ENCODE results near the gene MAST4.

Gene MAST4

DNA sequence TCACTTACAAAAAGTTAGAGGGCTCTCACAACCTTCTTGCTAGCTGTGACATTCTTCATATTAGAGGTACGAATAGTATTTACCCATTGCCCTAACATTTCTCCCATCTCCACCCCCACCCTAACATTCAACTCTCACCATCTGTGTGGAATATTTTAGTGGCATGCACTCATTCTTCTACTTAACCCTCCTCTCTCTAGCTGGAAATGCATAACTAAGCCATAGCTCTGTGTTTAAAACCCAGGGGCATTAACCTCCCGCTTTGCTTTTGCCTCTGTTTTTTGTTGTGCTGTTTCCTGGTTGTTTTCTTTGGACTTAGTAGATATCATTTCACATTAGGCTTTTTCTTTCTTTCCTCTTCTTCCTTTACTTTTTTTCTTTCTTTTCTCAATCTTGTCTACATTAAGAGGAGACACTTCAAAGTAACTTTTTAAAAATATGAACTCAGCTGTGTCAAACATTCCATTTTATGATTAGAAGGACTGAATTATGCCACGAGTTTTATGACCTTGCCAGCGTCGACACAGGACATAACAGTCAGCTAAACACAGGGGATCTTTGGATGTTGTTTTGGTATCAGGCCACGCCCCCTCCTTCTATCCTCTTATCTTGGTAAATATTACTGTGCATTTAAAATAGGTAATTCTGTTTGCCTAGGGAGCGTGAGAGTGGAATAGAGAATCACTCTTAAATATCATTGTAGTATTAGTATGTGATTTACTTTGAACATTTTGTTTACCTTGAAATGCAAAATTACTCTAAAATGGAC lies 364.4 kb downstream of the MAST4 start:
- TF ChIP-seq ZNF335 (tag by site-specific recombination; conservative IDR thresholded peaks at IDR 0.05): peak; percentile 41
- peak; percentile 78 for TF ChIP-seq ZNF600 (tag by site-specific recombination; IDR thresholded peaks at IDR 0.05)
- no peak for TF ChIP-seq ZNF274 (IDR thresholded peaks at IDR 0.05; ENCODE audit: low read length)
- TF ChIP-seq ZNF274 (tag by site-specific recombination; IDR thresholded peaks at IDR 0.05; ENCODE audit: borderline replicate concordance): no peak
- TF ChIP-seq ZNF114 (tag by site-specific recombination; IDR thresholded peaks at IDR 0.05): no peak
- TF ChIP-seq ZNF629 (tag by site-specific recombination; IDR thresholded peaks at IDR 0.05): no peak
- TF ChIP-seq PRDM6 (tag by site-specific recombination; IDR thresholded peaks at IDR 0.05): peak; percentile 68
- no peak for TF ChIP-seq ZNF37A (tag by site-specific recombination; IDR thresholded peaks at IDR 0.05)
- TF ChIP-seq ZNF23 (tag by site-specific recombination; IDR thresholded peaks at IDR 0.05; ENCODE audit: borderline replicate concordance): no peak
- TF ChIP-seq ZNF391 (tag by site-specific recombination; IDR thresholded peaks at IDR 0.05; ENCODE audit: borderline replicate concordance, low read depth): no peak
- TF ChIP-seq ZBTB20 (tag by site-specific recombination; IDR thresholded peaks at IDR 0.05): peak; percentile 92
- TF ChIP-seq ZNF366 (tag by site-specific recombination; conservative IDR thresholded peaks at IDR 0.05): peak; percentile 36; the same call in 1 of the 2 replicates
- TF ChIP-seq OSR2 (tag by site-specific recombination; IDR thresholded peaks at IDR 0.05): peak; percentile 12; the same call in 1 of the 2 replicates
- TF ChIP-seq ZNF624 (tag by site-specific recombination; IDR thresholded peaks at IDR 0.05): no peak
- TF ChIP-seq ZXDB (tag by site-specific recombination; IDR thresholded peaks at IDR 0.05): 0 out of 2 replicates have a peak, but pooled peaks have one; percentile 36
- TF ChIP-seq, protein P1, sequence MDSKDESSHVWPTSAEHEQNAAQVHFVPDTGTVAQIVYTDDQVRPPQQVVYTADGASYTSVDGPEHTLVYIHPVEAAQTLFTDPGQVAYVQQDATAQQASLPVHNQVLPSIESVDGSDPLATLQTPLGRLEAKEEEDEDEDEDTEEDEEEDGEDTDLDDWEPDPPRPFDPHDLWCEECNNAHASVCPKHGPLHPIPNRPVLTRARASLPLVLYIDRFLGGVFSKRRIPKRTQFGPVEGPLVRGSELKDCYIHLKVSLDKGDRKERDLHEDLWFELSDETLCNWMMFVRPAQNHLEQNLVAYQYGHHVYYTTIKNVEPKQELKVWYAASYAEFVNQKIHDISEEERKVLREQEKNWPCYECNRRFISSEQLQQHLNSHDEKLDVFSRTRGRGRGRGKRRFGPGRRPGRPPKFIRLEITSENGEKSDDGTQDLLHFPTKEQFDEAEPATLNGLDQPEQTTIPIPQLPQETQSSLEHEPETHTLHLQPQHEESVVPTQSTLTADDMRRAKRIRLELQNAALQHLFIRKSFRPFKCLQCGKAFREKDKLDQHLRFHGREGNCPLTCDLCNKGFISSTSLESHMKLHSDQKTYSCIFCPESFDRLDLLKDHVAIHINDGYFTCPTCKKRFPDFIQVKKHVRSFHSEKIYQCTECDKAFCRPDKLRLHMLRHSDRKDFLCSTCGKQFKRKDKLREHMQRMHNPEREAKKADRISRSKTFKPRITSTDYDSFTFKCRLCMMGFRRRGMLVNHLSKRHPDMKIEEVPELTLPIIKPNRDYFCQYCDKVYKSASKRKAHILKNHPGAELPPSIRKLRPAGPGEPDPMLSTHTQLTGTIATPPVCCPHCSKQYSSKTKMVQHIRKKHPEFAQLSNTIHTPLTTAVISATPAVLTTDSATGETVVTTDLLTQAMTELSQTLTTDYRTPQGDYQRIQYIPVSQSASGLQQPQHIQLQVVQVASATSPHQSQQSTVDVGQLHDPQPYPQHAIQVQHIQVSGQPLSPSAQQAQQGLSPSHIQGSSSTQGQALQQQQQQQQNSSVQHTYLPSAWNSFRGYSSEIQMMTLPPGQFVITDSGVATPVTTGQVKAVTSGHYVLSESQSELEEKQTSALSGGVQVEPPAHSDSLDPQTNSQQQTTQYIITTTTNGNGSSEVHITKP (tag by site-specific recombination; IDR thresholded peaks at IDR 0.05): 0 out of 2 replicates have a peak, but pooled peaks have one; percentile 16
- TF ChIP-seq ZNF596 (tag by site-specific recombination; IDR thresholded peaks at IDR 0.05): no peak
- TF ChIP-seq ZNF223 (tag by site-specific recombination; IDR thresholded peaks at IDR 0.05): no peak
- 0 out of 2 replicates have a peak, but pooled peaks have one; percentile 44 for TF ChIP-seq SP7 (tag by site-specific recombination; IDR thresholded peaks at IDR 0.05)
- peak; percentile 40; the same call in 1 of the 2 replicates for TF ChIP-seq GLIS1 (tag by site-specific recombination; IDR thresholded peaks at IDR 0.05)
- peak; percentile 57 for TF ChIP-seq FEZF1 (tag by site-specific recombination; IDR thresholded peaks at IDR 0.05)
- TF ChIP-seq OVOL3 (tag by site-specific recombination; IDR thresholded peaks at IDR 0.05): peak; percentile 13; the same call in 1 of the 2 replicates
- no peaks in the 10 kb centered on the region for H3K9me3 ChIP-seq (ENCODE audit: control insufficient read depth, insufficient read depth, low read depth, low read length)
- no peaks in the 10 kb centered on the region for H3K36me3 ChIP-seq (ENCODE audit: control insufficient read depth in 2 of 2, insufficient read depth in 1 of 2, low read length in 2 of 2)
- no peak overlapping the region; the same call in 1 of the 2 replicates for H3K27ac ChIP-seq (ENCODE audit: extremely low read depth, low read depth, low read length)
- ChIA-PET POLR2A (no interaction called here), CTCF (interaction anchor here (0.7 kb wide), 3 partner anchors 46 to 303 kb away, joined by 3 to 4 read pairs (median 3); no protein-coding TSS in a partner anchor)
- no peak overlapping the region for H3K4me3 ChIP-seq (ENCODE audit: low read depth, low read length)
- peaks cover 21% of the 10 kb centered on the region for H3K4me1 ChIP-seq (ENCODE audit: control insufficient read depth, insufficient read depth, low read length)
